Mucosa of descending colon (tissue), 3 donors: ENCODE results near the gene CABP2. TPM values are rescaled to one million over a fixed set of nuclear protein-coding genes. Genes with fewer than 3 reads are reported as not detected.

Experiments used
- ATAC-seq: fragments of 200-7000 bp; cut with Tn5 transposase; one replicate; pipeline ENCODE4 v1.9.1; 2020; ENCODE audit warnings: mild to moderate bottlenecking, moderate library complexity
- DNase-seq, 3 donors: peaks; one replicate each; pipeline ENCODE4 v3.0.0-alpha.2; 2020
- H3K36me3 ChIP-seq: fragments of 200-600 bp; one replicate; pipeline ENCODE4 v1.8.0; 2021; ENCODE audit warnings: low read depth, mild to moderate bottlenecking
- H3K4me1 ChIP-seq: fragments of 200-600 bp; one replicate; pipeline ENCODE4 v1.8.0; 2021; ENCODE audit warnings: low read depth, mild to moderate bottlenecking
- H3K4me3 ChIP-seq: fragments of 200-600 bp; one replicate; pipeline ENCODE4 v1.8.0; 2021; ENCODE audit warnings: mild to moderate bottlenecking
- H3K9me3 ChIP-seq: fragments of 200-600 bp; one replicate; pipeline ENCODE4 v1.8.0; 2021; ENCODE audit warnings: mild to moderate bottlenecking
- CTCF ChIP-seq: fragments of 200-600 bp; IDR thresholded peaks from one replicate; pipeline ENCODE4 v1.8.0; 2022; ENCODE audit warnings: antibody characterized with exemption, mild to moderate bottlenecking
- intact Hi-C, 2 donors: fragments of 100-400 bp; cut with DNase I in 1 of 2; cut with micrococcal nuclease in 1 of 2; formaldehyde crosslinking; loops; one replicate each; pipeline versions ENCODE4 v1.11.0 to v1.11.1; 2022; cut with DNase I, micrococcal nuclease
- total RNA-seq, 3 donors: library from RNA; stranded (reverse); fragmentation: NEBNext Ultra II Directional in 2 of 3; extraction: Animal tissue kit (Norgen Biotek cat#: 25700) in 2 of 3; gene quantifications; one replicate each; pipeline versions ENCODE4 v1.2.1 to v1.2.4, GENCODE V29; 2021 to 2023
- donor health status: DM: no; HTN: no; CAD: no; lungs with moderate emphysema.
- donor health status: DM: no; HTN: no; CAD: no.
- donor health status: DM: no; HTN: yes; CAD: no.

The CABP2 gene
- total RNA-seq, 3 donors from 2014 or later: not detected

GRCh38 chr11:67496113-67496512 is 27.1 kb downstream of the CABP2 start:
- peaks cover 3% of the 10 kb centered on the region for H3K36me3 ChIP-seq
- no peak overlapping the region for H3K4me3 ChIP-seq
- no peak for TF ChIP-seq CTCF
- no peaks in the 10 kb centered on the region for H3K4me1 ChIP-seq
- intact Hi-C loops: no loop called here
- DNase-seq (peak in 1 of 3 donors; percentile 44), ATAC-seq (no peak)
- H3K9me3 ChIP-seq: no peaks in the 10 kb centered on the region

- peaks cover 3% of the 10 kb centered on the region for H3K36me3 ChIP-seq
- H3K4me3 ChIP-seq: no peak overlapping the region
- no peaks in the 10 kb centered on the region for H3K9me3 ChIP-seq
- ATAC-seq (no peak), DNase-seq (peak in 1 of 3 donors; percentile 45)
- intact Hi-C loops: no loop called here
- H3K4me1 ChIP-seq: no peaks in the 10 kb centered on the region
- no peak for TF ChIP-seq CTCF
These were observed 27.8 kb downstream of the CABP2 start for GRCh38 chr11:67495234-67496005.

- no peak for TF ChIP-seq CTCF
- H3K4me3 ChIP-seq: no peak overlapping the region
- peak in 1 of 3 donors; percentile 51 for DNase-seq
- peaks cover 3% of the 10 kb centered on the region for H3K36me3 ChIP-seq
- no peaks in the 10 kb centered on the region for H3K9me3 ChIP-seq
- intact Hi-C loops: no loop called here
- no peaks in the 10 kb centered on the region for H3K4me1 ChIP-seq
- no peak for ATAC-seq
These were observed 28.6 kb downstream of the CABP2 start for GRCh38 chr11:67494371-67495233.

GRCh38 chr11:67493548-67494370 is 29.5 kb downstream of the CABP2 start:
- peaks cover 3% of the 10 kb centered on the region for H3K36me3 ChIP-seq
- intact Hi-C loops: no loop called here

More at GRCh38 chr11:67493548-67494370, 29.5 kb downstream of the CABP2 start:
- TF ChIP-seq CTCF: no peak
- DNase-seq (peak in 1 of 3 donors; percentile 57), ATAC-seq (no peak)
- H3K9me3 ChIP-seq: no peaks in the 10 kb centered on the region
- H3K4me1 ChIP-seq: peaks cover 6% of the 10 kb centered on the region
- H3K4me3 ChIP-seq: no peak overlapping the region
